ENCODE data around the gene ABCC3. TPM values are rescaled to one million over a fixed set of nuclear protein-coding genes. Genes with fewer than 3 reads are reported as not detected.

ABCC3 gene
- total RNA-seq, 1 donor from 2014 or later, result not detected

- Mint-ChIP-seq H3K4me1 (no peaks in the 10 kb centered on the region), H3K9me3 (no peaks in the 10 kb centered on the region), H3K36me3 (ENCODE audit: low read depth) (no peaks in the 10 kb centered on the region), H3K27me3 (peaks cover 36% of the 10 kb centered on the region), H3K27ac (no peak overlapping the region), H3K4me3 (no peak overlapping the region)
- intact Hi-C loops (cut with micrococcal nuclease), result no loop called here
- DNase-seq, result no peak
Observed at GRCh38 chr17:50638966-50639713, 4.5 kb downstream of the ABCC3 start.

- Mint-ChIP-seq H3K27ac (no peak overlapping the region), H3K9me3 (no peaks in the 10 kb centered on the region), H3K36me3 (ENCODE audit: low read depth) (no peaks in the 10 kb centered on the region), H3K4me1 (no peaks in the 10 kb centered on the region), H3K4me3 (no peak overlapping the region), H3K27me3 (peaks cover 27% of the 10 kb centered on the region)
- intact Hi-C loops (cut with micrococcal nuclease), result no loop called here
- no peak for DNase-seq
Observed at GRCh38 chr17:50640686-50641351, 6.1 kb downstream of the ABCC3 start.

GRCh38 chr17:50641357-50641756 lies 6.7 kb downstream of the ABCC3 start:
- intact Hi-C loops (cut with micrococcal nuclease), result no loop called here
- no peak overlapping the region for H3K4me3 Mint-ChIP-seq
- no peaks in the 10 kb centered on the region for H3K9me3 Mint-ChIP-seq
- H3K4me1 Mint-ChIP-seq, result no peaks in the 10 kb centered on the region
- DNase-seq, result no peak
- H3K36me3 Mint-ChIP-seq (ENCODE audit: low read depth), result no peaks in the 10 kb centered on the region
- no peak overlapping the region for H3K27ac Mint-ChIP-seq
- H3K27me3 Mint-ChIP-seq, result peaks cover 26% of the 10 kb centered on the region

- DNase-seq, result no peak
- Mint-ChIP-seq H3K27me3 (peaks cover 20% of the 10 kb centered on the region), H3K4me1 (no peaks in the 10 kb centered on the region), H3K4me3 (no peak overlapping the region), H3K9me3 (no peaks in the 10 kb centered on the region), H3K36me3 (ENCODE audit: low read depth) (no peaks in the 10 kb centered on the region), H3K27ac (no peak overlapping the region)
- intact Hi-C loops (cut with micrococcal nuclease), result no loop called here
Observed at GRCh38 chr17:50642071-50642721, 7.5 kb downstream of the ABCC3 start.

GRCh38 chr17:50642722-50643656 lies 8.3 kb downstream of the ABCC3 start:
- no peaks in the 10 kb centered on the region for H3K9me3 Mint-ChIP-seq
- H3K27ac Mint-ChIP-seq, result no peak overlapping the region

GRCh38 chr17:50645748-50646682 lies 11.3 kb downstream of the ABCC3 start:
- H3K27ac Mint-ChIP-seq, result no peak overlapping the region
- H3K4me3 Mint-ChIP-seq, result no peak overlapping the region
- H3K9me3 Mint-ChIP-seq, result no peaks in the 10 kb centered on the region
- peaks cover 25% of the 10 kb centered on the region for H3K27me3 Mint-ChIP-seq
- H3K36me3 Mint-ChIP-seq (ENCODE audit: low read depth), result no peaks in the 10 kb centered on the region
- H3K4me1 Mint-ChIP-seq, result no peaks in the 10 kb centered on the region
- DNase-seq, result no peak
- intact Hi-C loops (cut with micrococcal nuclease), result no loop called here

More at GRCh38 chr17:50642722-50643656, 8.3 kb downstream of the ABCC3 start:
- DNase-seq, result no peak
- intact Hi-C loops (cut with micrococcal nuclease), result no loop called here
- Mint-ChIP-seq H3K27me3 (peaks cover 17% of the 10 kb centered on the region), H3K4me1 (no peaks in the 10 kb centered on the region), H3K4me3 (no peak overlapping the region), H3K36me3 (ENCODE audit: low read depth) (no peaks in the 10 kb centered on the region)

- intact Hi-C loops (cut with micrococcal nuclease), result no loop called here
- no peaks in the 10 kb centered on the region for H3K36me3 Mint-ChIP-seq (ENCODE audit: low read depth)
- no peak overlapping the region for H3K27ac Mint-ChIP-seq
Observed at GRCh38 chr17:50647187-50647586, 12.5 kb downstream of the ABCC3 start.

GRCh38 chr17:50649042-50649908 lies 14.6 kb downstream of the ABCC3 start:
- H3K36me3 Mint-ChIP-seq (ENCODE audit: low read depth), result no peaks in the 10 kb centered on the region
- H3K9me3 Mint-ChIP-seq, result no peaks in the 10 kb centered on the region
- no peaks in the 10 kb centered on the region for H3K4me1 Mint-ChIP-seq
- intact Hi-C loops (cut with micrococcal nuclease), result no loop called here
- no peak overlapping the region for H3K4me3 Mint-ChIP-seq
- H3K27me3 Mint-ChIP-seq, result peaks cover 31% of the 10 kb centered on the region
- no peak overlapping the region for H3K27ac Mint-ChIP-seq
- no peak for DNase-seq

More at GRCh38 chr17:50647187-50647586, 12.5 kb downstream of the ABCC3 start:
- Mint-ChIP-seq H3K27me3 (peaks cover 31% of the 10 kb centered on the region), H3K4me1 (no peaks in the 10 kb centered on the region), H3K4me3 (no peak overlapping the region), H3K9me3 (no peaks in the 10 kb centered on the region)
- DNase-seq, result no peak

- Mint-ChIP-seq H3K4me3 (no peak overlapping the region), H3K36me3 (ENCODE audit: low read depth) (no peaks in the 10 kb centered on the region), H3K9me3 (no peaks in the 10 kb centered on the region), H3K27ac (no peak overlapping the region), H3K4me1 (no peaks in the 10 kb centered on the region), H3K27me3 (peaks cover 28% of the 10 kb centered on the region)
- intact Hi-C loops (cut with micrococcal nuclease), result no loop called here
- no peak for DNase-seq
Observed at GRCh38 chr17:50651661-50652060, 17.0 kb downstream of the ABCC3 start.

GRCh38 chr17:50653738-50654137 lies 19.1 kb downstream of the ABCC3 start:
- Mint-ChIP-seq H3K4me1 (no peaks in the 10 kb centered on the region), H3K36me3 (ENCODE audit: low read depth) (no peaks in the 10 kb centered on the region), H3K27ac (no peak overlapping the region), H3K27me3 (peaks cover 18% of the 10 kb centered on the region), H3K4me3 (no peak overlapping the region), H3K9me3 (no peaks in the 10 kb centered on the region)
- intact Hi-C loops (cut with micrococcal nuclease), result no loop called here
- no peak for DNase-seq

- Mint-ChIP-seq H3K27ac (no peak overlapping the region), H3K4me3 (no peak overlapping the region), H3K4me1 (peaks cover 12% of the 10 kb centered on the region), H3K36me3 (ENCODE audit: low read depth) (no peaks in the 10 kb centered on the region), H3K27me3 (peaks cover 9% of the 10 kb centered on the region), H3K9me3 (no peaks in the 10 kb centered on the region)
- intact Hi-C loops (cut with micrococcal nuclease), result no loop called here
- DNase-seq, result no peak
Observed at GRCh38 chr17:50656509-50656908, 21.8 kb downstream of the ABCC3 start.

- H3K4me1 Mint-ChIP-seq, result peaks cover 17% of the 10 kb centered on the region
- H3K27ac Mint-ChIP-seq, result no peak overlapping the region
- no peaks in the 10 kb centered on the region for H3K36me3 Mint-ChIP-seq (ENCODE audit: low read depth)
- intact Hi-C loops (cut with micrococcal nuclease), result no loop called here
- H3K9me3 Mint-ChIP-seq, result no peaks in the 10 kb centered on the region
- DNase-seq, result no peak
- peaks cover 6% of the 10 kb centered on the region for H3K27me3 Mint-ChIP-seq
- no peak overlapping the region for H3K4me3 Mint-ChIP-seq
Observed at GRCh38 chr17:50657054-50657453, 22.4 kb downstream of the ABCC3 start.

All from activated CD4-positive, alpha-beta T cell treated with anti-CD3 and anti-CD28 coated beads, Interleukin-2, amount 10 ng/mL, durations not matched to agents 24 days and 14 days (primary cell).